NB4 (cell line): ENCODE measurements around the gene TLR2.

Source experiments
- POLR2A ChIP-seq: IDR thresholded peaks from 2 replicates; pipeline ENCODE4 v1.6.1; 2011; ENCODE audit warnings: mild to moderate bottlenecking; ENCODE audit not compliant: insufficient read length; ENCODE audit errors: extremely low read depth
- TF ChIP-seq, protein P1 (sequence below): IDR thresholded peaks from one replicate; pipeline ENCODE4 v1.5.1; 2012; ENCODE audit warnings: low read depth, low read length

DNA sequence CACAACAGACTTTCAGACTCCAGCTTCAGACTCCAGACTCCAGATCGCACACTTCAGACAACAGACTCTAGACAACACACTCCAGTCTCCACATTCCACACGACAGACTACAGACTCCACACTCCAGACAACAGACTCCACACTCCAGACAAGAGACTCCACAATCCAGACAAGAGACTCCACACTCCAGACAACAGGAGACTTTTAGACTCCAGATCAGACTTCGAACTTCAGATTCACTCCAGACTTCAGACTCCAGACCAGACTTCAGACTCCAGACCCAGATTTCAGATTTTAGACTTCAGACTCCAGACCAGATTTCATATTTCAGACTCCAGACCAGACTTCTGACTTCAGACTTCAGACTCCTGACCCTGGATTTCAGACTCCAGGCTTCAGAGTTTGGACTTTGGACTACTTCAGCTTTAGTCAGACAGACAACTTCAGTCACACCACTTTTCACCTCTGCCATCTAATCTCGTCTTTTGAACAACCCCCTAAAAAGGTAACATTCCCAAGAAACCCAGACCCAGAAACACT, 29.0 kb upstream of the TLR2 start:
- TF ChIP-seq, protein P1, sequence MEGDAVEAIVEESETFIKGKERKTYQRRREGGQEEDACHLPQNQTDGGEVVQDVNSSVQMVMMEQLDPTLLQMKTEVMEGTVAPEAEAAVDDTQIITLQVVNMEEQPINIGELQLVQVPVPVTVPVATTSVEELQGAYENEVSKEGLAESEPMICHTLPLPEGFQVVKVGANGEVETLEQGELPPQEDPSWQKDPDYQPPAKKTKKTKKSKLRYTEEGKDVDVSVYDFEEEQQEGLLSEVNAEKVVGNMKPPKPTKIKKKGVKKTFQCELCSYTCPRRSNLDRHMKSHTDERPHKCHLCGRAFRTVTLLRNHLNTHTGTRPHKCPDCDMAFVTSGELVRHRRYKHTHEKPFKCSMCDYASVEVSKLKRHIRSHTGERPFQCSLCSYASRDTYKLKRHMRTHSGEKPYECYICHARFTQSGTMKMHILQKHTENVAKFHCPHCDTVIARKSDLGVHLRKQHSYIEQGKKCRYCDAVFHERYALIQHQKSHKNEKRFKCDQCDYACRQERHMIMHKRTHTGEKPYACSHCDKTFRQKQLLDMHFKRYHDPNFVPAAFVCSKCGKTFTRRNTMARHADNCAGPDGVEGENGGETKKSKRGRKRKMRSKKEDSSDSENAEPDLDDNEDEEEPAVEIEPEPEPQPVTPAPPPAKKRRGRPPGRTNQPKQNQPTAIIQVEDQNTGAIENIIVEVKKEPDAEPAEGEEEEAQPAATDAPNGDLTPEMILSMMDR: no peak
- TF ChIP-seq POLR2A: no peak
